B cell (primary cell): ENCODE results near the gene CDK6. TPM values are rescaled to one million over a fixed set of nuclear protein-coding genes. Genes with fewer than 3 reads are reported as not detected.

Source experiments
- ATAC-seq: fragments of 200-7000 bp; cut with Tn5 transposase; one replicate; pipeline ENCODE4 v1.10.0; 2021; ENCODE audit warnings: low read depth, mild to moderate bottlenecking, moderate number of reproducible peaks, moderate library complexity
- CTCF ChIA-PET: fragments of 350-600 bp; sonication (Branson Sonifier 250); formaldehyde crosslinking; loops from one replicate; lab custom pipeline; 2021; ENCODE audit warnings: antibody characterized with exemption, inconsistent platforms; lab: Charles Lee
- POLR2A ChIA-PET: fragments of 350-600 bp; sonication (Branson Sonifier 250); formaldehyde crosslinking; loops from one replicate; lab custom pipeline; 2021; ENCODE audit warnings: antibody characterized with exemption; lab: Charles Lee
- DNase-seq: peaks from one replicate; pipeline ENCODE4 v3.0.0; 2013
- H2AFZ ChIP-seq: 2 replicates; pipeline ENCODE4 v1.6.1; 2012; ENCODE audit warnings: mild to moderate bottlenecking, low read depth, low read length; ENCODE audit not compliant: insufficient read depth, poor library complexity, severe bottlenecking
- H3K27ac ChIP-seq, 2 donors: 1 replicate in 1 of 2; 2 replicates in 1 of 2; pipeline ENCODE4 v1.5.1; 2012 to 2013; ENCODE audit warnings: low read length in 2 of 2, mild to moderate bottlenecking in 2 of 2, moderate library complexity in 1 of 2
- H3K27me3 ChIP-seq, 4 experiments: fragments of 200-600 bp in 1 of 4; sonication (generic) in 1 of 4; replicated peaks in 1 of 4; 1 replicate in 2 of 4; 2 replicates in 2 of 4; pipeline versions ENCODE4 v1.6.1 to v1.7.0; 2013 to 2016; ENCODE audit warnings: low read length in 3 of 4, mild to moderate bottlenecking in 2 of 4, mixed read lengths in 1 of 4, moderate library complexity in 1 of 4; ENCODE audit not compliant: insufficient read depth in 4 of 4, control insufficient read depth in 3 of 4; ENCODE audit errors: control extremely low read depth in 1 of 4
- H3K36me3 ChIP-seq, 2 experiments: replicated peaks in 1 of 2; 1 replicate in 1 of 2; 2 replicates in 1 of 2; pipeline versions ENCODE4 v1.6.1 to v1.7.1; 2013; ENCODE audit warnings: low read length in 1 of 2; ENCODE audit not compliant: insufficient read depth in 2 of 2, control insufficient read depth in 1 of 2; ENCODE audit errors: control extremely low read depth in 1 of 2, extremely low read depth in 1 of 2
- H3K4me1 ChIP-seq, 2 donors: fragments of 200-600 bp in 1 of 2; sonication (generic) in 1 of 2; 1 replicate in 1 of 2; 2 replicates in 1 of 2; pipeline versions ENCODE4 v1.5.1 to v1.6.1; 2013 to 2017; ENCODE audit warnings: low read length in 2 of 2; ENCODE audit not compliant: control insufficient read depth in 2 of 2, insufficient read depth in 2 of 2
- H3K4me2 ChIP-seq: replicated peaks from 2 replicates; pipeline ENCODE3; 2012; ENCODE audit warnings: mild to moderate bottlenecking, low read depth, low read length; ENCODE audit not compliant: poor library complexity, severe bottlenecking
- H3K4me3 ChIP-seq, 5 experiments: fragments of 200-600 bp in 1 of 5; sonication (generic) in 1 of 5; 1 replicate in 3 of 5; 2 replicates in 2 of 5; pipeline versions ENCODE4 v1.5.1 to v1.7.0; 2011 to 2016; ENCODE audit warnings: low read length in 4 of 5, mild to moderate bottlenecking in 4 of 5, low read depth in 2 of 5, control low read depth in 1 of 5, moderate library complexity in 1 of 5; ENCODE audit not compliant: insufficient read depth in 1 of 5; ENCODE audit errors: control extremely low read depth in 1 of 5, extremely low read depth in 1 of 5
- H3K79me2 ChIP-seq: fragments of 200-600 bp; sonication (generic); one replicate; pipeline ENCODE4 v1.6.0; 2016; ENCODE audit warnings: low read length; ENCODE audit not compliant: control insufficient read depth, insufficient read depth
- H3K9ac ChIP-seq: fragments of 200-600 bp; sonication (generic); 2 replicates; pipeline ENCODE4 v1.6.1; 2017; ENCODE audit warnings: mild to moderate bottlenecking, low read length, moderate library complexity
- H3K9me3 ChIP-seq, 3 donors: one replicate each; pipeline versions ENCODE4 v1.6.1 to v1.7.1; 2013; ENCODE audit warnings: low read length in 2 of 3; ENCODE audit not compliant: control insufficient read depth in 2 of 3, insufficient read depth in 1 of 3; ENCODE audit errors: control extremely low read depth in 1 of 3
- H4K20me1 ChIP-seq: 2 replicates; pipeline ENCODE4 v1.6.0; 2012; ENCODE audit warnings: mild to moderate bottlenecking, low read length; ENCODE audit not compliant: insufficient read depth, control insufficient read depth, poor library complexity, severe bottlenecking
- H3K27ac Mint-ChIP-seq: one replicate; pipeline ENCODE4 v1.8.0; 2021; ENCODE audit warnings: mixed read lengths
- H3K27me3 Mint-ChIP-seq: one replicate; pipeline ENCODE4 v1.8.0; 2021; ENCODE audit warnings: mixed read lengths
- H3K4me1 Mint-ChIP-seq: one replicate; pipeline ENCODE4 v1.8.0; 2021; ENCODE audit warnings: mixed read lengths
- H3K4me3 Mint-ChIP-seq: one replicate; pipeline ENCODE4 v1.8.0; 2021; ENCODE audit warnings: mixed read lengths
- H3K9me3 Mint-ChIP-seq: one replicate; pipeline ENCODE4 v1.8.0; 2022; ENCODE audit warnings: mixed read lengths; ENCODE audit not compliant: insufficient read depth
- CTCF ChIP-seq: fragments of 200-600 bp; IDR thresholded peaks from one replicate; pipeline ENCODE4 v1.8.0; 2022; ENCODE audit warnings: antibody characterized with exemption, mild to moderate bottlenecking
- EZH2 ChIP-seq: IDR thresholded peaks from 2 replicates; pipeline ENCODE4 v1.6.1; 2012; ENCODE audit warnings: borderline replicate concordance, low read depth, mild to moderate bottlenecking, moderate library complexity, low read length; ENCODE audit not compliant: insufficient read depth, poor library complexity, severe bottlenecking
- WGBS: methylation state at CpG from one replicate; pipeline ENCODE4 v1.1.5; 2013; ENCODE audit warnings: missing lambda C conversion rate; ENCODE audit not compliant: insufficient coverage; 5-methylcytosine and 5-hydroxymethylcytosine counted together
- intact Hi-C: fragments of 100-400 bp; cut with micrococcal nuclease; formaldehyde crosslinking; loops from one replicate; pipeline ENCODE4 v1.10.0; 2022
- polyA plus RNA-seq: library from polyadenylated mRNA; depleted of rRNA; stranded (reverse); fragments of >200 nt; gene quantifications from 2 replicates; pipeline ENCODE4 v1.2.3, GENCODE V29; 2012
- total RNA-seq, 2 donors: library from RNA; stranded (reverse); fragments of 120-200 nt in 1 of 2; gene quantifications; 1 replicate in 1 of 2; 2 replicates in 1 of 2; pipeline versions ENCODE4 v1.2.3 to v1.2.4, GENCODE V29; 2013 to 2022

CDK6 gene
- total and polyA plus RNA-seq, 2 donors (not counting 1 experiment from before 2014, with no cell fraction given) = 3.0 to 14.6 TPM

GRCh38 chr7:92650391-92650790, 186.0 kb downstream of the CDK6 start:
- WGBS = 69% methylated on average over 2 of the region's 3 CpGs
- Histone ChIP-seq H3K36me3 (no peaks in the 10 kb centered on the region), H3K9me3 (no peaks in the 10 kb centered on the region), H3K9ac (no peak overlapping the region), H3K27me3 (no peaks in the 10 kb centered on the region), H3K4me2 (no peak overlapping the region), H3K4me1 (peaks cover 9 to 10% of the 10 kb centered on the region in 2 donors), H3K27ac (no peak overlapping the region), H3K4me3 (no peak overlapping the region), H4K20me1 (no peaks in the 10 kb centered on the region), H2AFZ (no peak overlapping the region), H3K79me2 (no peaks in the 10 kb centered on the region)
- Mint-ChIP-seq H3K4me1 (peaks cover 22% of the 10 kb centered on the region), H3K4me3 (no peak overlapping the region), H3K9me3 (no peaks in the 10 kb centered on the region), H3K27ac (no peak overlapping the region), H3K27me3 (no peaks in the 10 kb centered on the region)
- no peak for DNase-seq
- intact Hi-C loops = no loop called here
- CTCF ChIA-PET = interaction anchor here (1.2 to 1.5 kb wide), 2 partner anchors 9 kb away, joined by 4 read pairs; no protein-coding TSS in a partner anchor
- POLR2A ChIA-PET = no interaction called here
- ATAC-seq = no peak
- TF ChIP-seq EZH2 (no peak), CTCF (no peak)

DNA sequence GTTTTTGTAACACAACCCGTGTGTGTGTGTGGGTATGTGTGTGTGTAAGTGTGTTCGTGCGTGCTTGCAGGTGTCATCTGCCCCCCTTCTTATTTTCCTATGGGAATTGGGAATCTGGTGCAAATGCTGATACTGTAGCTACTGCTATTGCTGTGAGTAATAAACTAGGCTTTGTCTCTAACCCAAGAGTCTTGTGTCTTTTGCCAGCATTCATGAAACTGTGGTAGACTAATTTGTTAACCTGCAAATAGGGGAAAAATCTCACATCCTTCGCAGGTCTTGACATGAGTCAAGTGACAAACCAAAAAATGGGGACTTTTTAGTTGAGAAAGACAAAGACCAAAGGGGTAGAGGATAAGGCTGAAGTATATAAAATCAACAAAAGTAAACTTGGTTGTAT, 188.3 kb downstream of the CDK6 start:
- Histone ChIP-seq H3K4me3 (no peak overlapping the region), H3K9me3 (no peaks in the 10 kb centered on the region), H4K20me1 (no peaks in the 10 kb centered on the region), H3K4me1 (peaks cover 9 to 10% of the 10 kb centered on the region in 2 donors), H3K27me3 (no peaks in the 10 kb centered on the region), H3K4me2 (no peak overlapping the region), H3K27ac (no peak overlapping the region), H3K79me2 (no peaks in the 10 kb centered on the region), H2AFZ (no peak overlapping the region), H3K9ac (no peak overlapping the region), H3K36me3 (no peaks in the 10 kb centered on the region)
- no peak overlapping the region for H3K27ac Mint-ChIP-seq
- WGBS = no CpG with 5 or more reads among the region's 4 CpGs
- intact Hi-C loops = no loop called here
- no peak for ATAC-seq
- ChIA-PET CTCF (no interaction called here), POLR2A (no interaction called here)
- no peak overlapping the region for H3K4me3 Mint-ChIP-seq
- H3K27me3 Mint-ChIP-seq = no peaks in the 10 kb centered on the region
- no peak for DNase-seq
- TF ChIP-seq EZH2 = no peak
- no peak for TF ChIP-seq CTCF
- no peaks in the 10 kb centered on the region for H3K9me3 Mint-ChIP-seq
- peaks cover 24% of the 10 kb centered on the region for H3K4me1 Mint-ChIP-seq
